RCC 7860 (cell line): ENCODE results near the gene YPEL2.
"Not testable (repeated sequence)": the region's sequence is repeated elsewhere in the genome, so short reads cannot be mapped to it uniquely, and the experiment has no call there.

Experiments
- DNase-seq: peaks from one replicate; pipeline ENCODE4 v3.0.0-alpha.2; 2015; ENCODE audit warnings: low spot score
- FAIRE-seq: peaks from 2 replicates; lab custom pipeline; 2012; peaks lifted over from hg19 to GRCh38; lab: Jason Lieb, UNC

The YPEL2 gene

GRCh38 chr17:59373882-59374495, 42.5 kb downstream of the YPEL2 start:
- FAIRE-seq (no peak), DNase-seq (no peak)

- FAIRE-seq (no peak), DNase-seq (no peak)
Measured at GRCh38 chr17:59374612-59375011, 43.2 kb downstream of the YPEL2 start.

- no peak for DNase-seq
- FAIRE-seq, result no peak
Measured at GRCh38 chr17:59375857-59376256, 44.4 kb downstream of the YPEL2 start.

- DNase-seq (no peak), FAIRE-seq (no peak)
Measured at GRCh38 chr17:59376506-59376905, 45.1 kb downstream of the YPEL2 start.

- no peak for FAIRE-seq
- no peak for DNase-seq
Measured at GRCh38 chr17:59377410-59377809, 46.0 kb downstream of the YPEL2 start.

GRCh38 chr17:59378675-59379074, 47.2 kb downstream of the YPEL2 start:
- DNase-seq (no peak), FAIRE-seq (no peak)

GRCh38 chr17:59380474-59380873, 49.0 kb downstream of the YPEL2 start:
- FAIRE-seq, result no peak
- DNase-seq, result no peak

GRCh38 chr17:59381716-59382570, 50.5 kb downstream of the YPEL2 start:
- no peak for FAIRE-seq
- no peak for DNase-seq

GRCh38 chr17:59383893-59384292, 52.4 kb downstream of the YPEL2 start:
- DNase-seq, result no peak
- no peak for FAIRE-seq

GRCh38 chr17:59387351-59388068, 56.1 kb downstream of the YPEL2 start:
- no peak for DNase-seq
- FAIRE-seq, result no peak

GRCh38 chr17:59388069-59388556, 56.7 kb downstream of the YPEL2 start:
- no peak for DNase-seq
- no peak for FAIRE-seq

- FAIRE-seq, result no peak
- no peak for DNase-seq
Measured at GRCh38 chr17:59389066-59389465, 57.6 kb downstream of the YPEL2 start.

- no peak for DNase-seq
- FAIRE-seq, result no peak
Measured at GRCh38 chr17:59391021-59391420, 59.6 kb downstream of the YPEL2 start.

GRCh38 chr17:59392973-59393679, 61.7 kb downstream of the YPEL2 start:
- no peak for FAIRE-seq

GRCh38 chr17:59393742-59394410, 62.4 kb downstream of the YPEL2 start:
- not testable (repeated sequence) for FAIRE-seq, DNase-seq

More at GRCh38 chr17:59392973-59393679, 61.7 kb downstream of the YPEL2 start:
- DNase-seq, result no peak

- DNase-seq (no peak), FAIRE-seq (no peak)
Measured at GRCh38 chr17:59396134-59396826, 64.8 kb downstream of the YPEL2 start.

GRCh38 chr17:59397316-59398073, 66.0 kb downstream of the YPEL2 start:
- no peak for FAIRE-seq
- DNase-seq, result no peak

GRCh38 chr17:59399914-59400313, 68.5 kb downstream of the YPEL2 start:
- no peak for FAIRE-seq
- DNase-seq, result no peak

GRCh38 chr17:59400858-59401257, 69.4 kb downstream of the YPEL2 start:
- FAIRE-seq (peak; percentile 63), DNase-seq (no peak)
